ENCODE data around the gene DCAF11. TPM values are rescaled to one million over a fixed set of nuclear protein-coding genes. Genes with fewer than 3 reads are reported as not detected.

The DCAF11 gene
- total and polyA plus RNA-seq, 2 of the 13 experiments (the other 11 are each of a cell fraction or from before 2014, with no cell fraction given) = 150 to 257 TPM

DNA sequence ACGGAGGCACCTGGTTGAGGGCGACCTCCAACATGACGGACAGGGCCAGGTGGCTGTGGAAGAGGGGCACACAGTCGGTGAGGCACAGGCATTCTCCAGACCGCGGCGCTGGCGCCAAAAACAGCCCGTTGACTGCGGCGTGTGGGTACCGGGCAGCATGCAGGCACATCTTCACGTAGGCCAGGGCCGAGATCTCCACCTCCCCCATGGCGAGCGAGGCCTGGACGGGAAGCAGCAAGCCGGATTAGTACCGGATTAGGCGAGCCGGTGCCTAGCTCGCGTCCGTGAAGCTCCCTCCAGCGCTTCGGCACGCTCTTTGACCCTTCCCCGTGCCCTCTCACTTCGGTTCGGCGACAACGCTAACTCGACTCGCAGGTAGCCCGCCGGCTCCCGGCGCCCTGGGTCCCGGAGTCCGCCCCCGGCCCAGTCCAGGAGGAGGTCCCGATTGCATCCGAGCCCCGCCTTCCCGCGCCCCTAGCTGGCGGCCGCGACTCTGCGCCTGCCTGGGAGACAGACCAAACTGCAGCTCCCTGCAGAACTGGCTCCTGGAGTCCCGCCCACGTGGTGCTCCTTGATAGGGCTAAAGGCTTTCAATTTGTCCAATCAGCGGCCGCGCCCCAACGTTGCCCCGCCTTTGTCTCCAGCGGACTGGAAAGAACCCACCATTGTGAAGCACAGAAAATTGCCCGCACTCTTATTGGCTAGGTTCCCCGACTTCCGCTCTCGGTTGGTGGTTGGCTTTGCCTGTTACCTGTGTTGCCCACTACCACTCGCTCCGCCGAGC lies 26.7 kb downstream of the DCAF11 start, which contains the start of gene EMC9 (continued):
- TF ChIP-seq, protein P1, sequence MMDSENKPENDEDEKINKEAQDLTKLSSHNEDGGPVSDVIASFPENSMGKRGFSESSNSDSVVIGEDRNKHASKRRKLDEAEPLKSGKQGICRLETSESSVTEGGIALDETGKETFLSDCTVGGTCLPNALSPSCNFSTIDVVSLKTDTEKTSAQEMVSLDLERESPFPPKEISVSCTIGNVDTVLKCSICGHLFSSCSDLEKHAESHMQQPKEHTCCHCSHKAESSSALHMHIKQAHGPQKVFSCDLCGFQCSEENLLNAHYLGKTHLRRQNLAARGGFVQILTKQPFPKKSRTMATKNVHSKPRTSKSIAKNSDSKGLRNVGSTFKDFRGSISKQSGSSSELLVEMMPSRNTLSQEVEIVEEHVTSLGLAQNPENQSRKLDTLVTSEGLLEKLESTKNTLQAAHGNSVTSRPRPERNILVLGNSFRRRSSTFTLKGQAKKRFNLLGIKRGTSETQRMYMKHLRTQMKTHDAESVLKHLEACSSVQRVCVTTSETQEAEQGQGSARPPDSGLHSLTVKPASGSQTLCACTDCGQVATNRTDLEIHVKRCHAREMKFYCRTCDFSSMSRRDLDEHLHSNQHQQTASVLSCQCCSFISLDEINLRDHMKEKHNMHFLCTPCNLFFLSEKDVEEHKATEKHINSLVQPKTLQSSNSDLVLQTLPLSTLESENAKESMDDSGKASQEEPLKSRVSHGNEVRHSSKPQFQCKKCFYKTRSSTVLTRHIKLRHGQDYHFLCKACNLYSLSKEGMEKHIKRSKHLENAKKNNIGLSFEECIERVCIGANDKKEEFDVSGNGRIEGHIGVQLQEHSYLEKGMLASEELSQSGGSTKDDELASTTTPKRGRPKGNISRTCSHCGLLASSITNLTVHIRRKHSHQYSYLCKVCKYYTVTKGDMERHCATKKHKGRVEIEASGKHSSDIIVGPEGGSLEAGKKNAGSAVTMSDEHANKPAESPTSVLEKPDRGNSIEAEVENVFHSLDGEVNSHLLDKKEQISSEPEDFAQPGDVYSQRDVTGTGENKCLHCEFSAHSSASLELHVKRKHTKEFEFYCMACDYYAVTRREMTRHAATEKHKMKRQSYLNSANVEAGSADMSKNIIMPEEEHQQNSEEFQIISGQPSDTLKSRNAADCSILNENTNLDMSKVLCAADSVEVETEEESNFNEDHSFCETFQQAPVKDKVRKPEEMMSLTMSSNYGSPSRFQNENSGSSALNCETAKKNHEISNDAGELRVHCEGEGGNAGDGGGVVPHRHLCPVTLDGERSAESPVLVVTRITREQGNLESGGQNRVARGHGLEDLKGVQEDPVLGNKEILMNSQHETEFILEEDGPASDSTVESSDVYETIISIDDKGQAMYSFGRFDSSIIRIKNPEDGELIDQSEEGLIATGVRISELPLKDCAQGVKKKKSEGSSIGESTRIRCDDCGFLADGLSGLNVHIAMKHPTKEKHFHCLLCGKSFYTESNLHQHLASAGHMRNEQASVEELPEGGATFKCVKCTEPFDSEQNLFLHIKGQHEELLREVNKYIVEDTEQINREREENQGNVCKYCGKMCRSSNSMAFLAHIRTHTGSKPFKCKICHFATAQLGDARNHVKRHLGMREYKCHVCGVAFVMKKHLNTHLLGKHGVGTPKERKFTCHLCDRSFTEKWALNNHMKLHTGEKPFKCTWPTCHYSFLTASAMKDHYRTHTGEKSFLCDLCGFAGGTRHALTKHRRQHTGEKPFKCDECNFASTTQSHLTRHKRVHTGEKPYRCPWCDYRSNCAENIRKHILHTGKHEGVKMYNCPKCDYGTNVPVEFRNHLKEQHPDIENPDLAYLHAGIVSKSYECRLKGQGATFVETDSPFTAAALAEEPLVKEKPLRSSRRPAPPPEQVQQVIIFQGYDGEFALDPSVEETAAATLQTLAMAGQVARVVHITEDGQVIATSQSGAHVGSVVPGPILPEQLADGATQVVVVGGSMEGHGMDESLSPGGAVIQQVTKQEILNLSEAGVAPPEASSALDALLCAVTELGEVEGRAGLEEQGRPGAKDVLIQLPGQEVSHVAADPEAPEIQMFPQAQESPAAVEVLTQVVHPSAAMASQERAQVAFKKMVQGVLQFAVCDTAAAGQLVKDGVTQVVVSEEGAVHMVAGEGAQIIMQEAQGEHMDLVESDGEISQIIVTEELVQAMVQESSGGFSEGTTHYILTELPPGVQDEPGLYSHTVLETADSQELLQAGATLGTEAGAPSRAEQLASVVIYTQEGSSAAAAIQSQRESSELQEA (CRISPR knock-in tag; IDR thresholded peaks at IDR 0.05; ENCODE audit: not compliant biosample characterization) = peak; percentile 97
- TF ChIP-seq SRY (CRISPR knock-in tag; IDR thresholded peaks at IDR 0.05) (no peak), ZNF776 (CRISPR knock-in tag; IDR thresholded peaks at IDR 0.05) (peak; percentile 81; the same call in 1 of the 2 replicates), TEAD2 (CRISPR knock-in tag; IDR thresholded peaks at IDR 0.05) (0 out of 2 replicates have a peak, but pooled peaks have one; percentile 66), ZNF652 (CRISPR knock-in tag; IDR thresholded peaks at IDR 0.05; ENCODE audit: borderline replicate concordance, low read depth) (no peak; the same call in 1 of the 2 replicates), NR2F1 (CRISPR knock-in tag; IDR thresholded peaks at IDR 0.05) (no peak), ZNF44 (CRISPR knock-in tag; IDR thresholded peaks at IDR 0.05) (no peak; the same call in none of the 2 replicates), HNRNPLL (IDR thresholded peaks at IDR 0.05; ENCODE audit: low read depth, low read length, poor library complexity, severe bottlenecking) (peak; percentile 86), ZNF552 (CRISPR knock-in tag; IDR thresholded peaks at IDR 0.05; ENCODE audit: borderline replicate concordance) (peak; percentile 98), SIX1 (CRISPR knock-in tag; IDR thresholded peaks at IDR 0.05; ENCODE audit: borderline replicate concordance) (no peak; the same call in 1 of the 2 replicates), HDAC6 (IDR thresholded peaks at IDR 0.05; ENCODE audit: low read depth, low read length) (0 out of 2 replicates have a peak, but pooled peaks have one; percentile 33), SMAD3 (CRISPR knock-in tag; IDR thresholded peaks at IDR 0.05) (no peak; the same call in 1 of the 2 replicates), ZBTB8A (CRISPR knock-in tag; IDR thresholded peaks at IDR 0.05; ENCODE audit: borderline replicate concordance, low read depth) (no peak), ATAD3A (CRISPR knock-in tag; IDR thresholded peaks at IDR 0.05) (no peak; the same call in 1 of the 2 replicates), NFYC (CRISPR knock-in tag; IDR thresholded peaks at IDR 0.05) (peak; percentile 99), SNAI1 (CRISPR knock-in tag; IDR thresholded peaks at IDR 0.05; ENCODE audit: borderline replicate concordance) (peak; percentile 91), JUNB (CRISPR knock-in tag; IDR thresholded peaks at IDR 0.05; ENCODE audit: borderline replicate concordance) (no peak), ZNF790 (CRISPR knock-in tag; IDR thresholded peaks at IDR 0.05; ENCODE audit: borderline replicate concordance) (no peak)
- TF ChIP-seq, protein P2, sequence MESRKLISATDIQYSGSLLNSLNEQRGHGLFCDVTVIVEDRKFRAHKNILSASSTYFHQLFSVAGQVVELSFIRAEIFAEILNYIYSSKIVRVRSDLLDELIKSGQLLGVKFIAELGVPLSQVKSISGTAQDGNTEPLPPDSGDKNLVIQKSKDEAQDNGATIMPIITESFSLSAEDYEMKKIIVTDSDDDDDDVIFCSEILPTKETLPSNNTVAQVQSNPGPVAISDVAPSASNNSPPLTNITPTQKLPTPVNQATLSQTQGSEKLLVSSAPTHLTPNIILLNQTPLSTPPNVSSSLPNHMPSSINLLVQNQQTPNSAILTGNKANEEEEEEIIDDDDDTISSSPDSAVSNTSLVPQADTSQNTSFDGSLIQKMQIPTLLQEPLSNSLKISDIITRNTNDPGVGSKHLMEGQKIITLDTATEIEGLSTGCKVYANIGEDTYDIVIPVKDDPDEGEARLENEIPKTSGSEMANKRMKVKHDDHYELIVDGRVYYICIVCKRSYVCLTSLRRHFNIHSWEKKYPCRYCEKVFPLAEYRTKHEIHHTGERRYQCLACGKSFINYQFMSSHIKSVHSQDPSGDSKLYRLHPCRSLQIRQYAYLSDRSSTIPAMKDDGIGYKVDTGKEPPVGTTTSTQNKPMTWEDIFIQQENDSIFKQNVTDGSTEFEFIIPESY (CRISPR knock-in tag; IDR thresholded peaks at IDR 0.05) = peak; percentile 8; the same call in 1 of the 2 replicates
